ENCODE measurements around the gene ELFN2.

- TF ChIP-seq CTCF (IDR thresholded peaks at IDR 0.05) (no peak), EZH2 (IDR thresholded peaks at IDR 0.05) (no peak), EZH2phosphoT487 (IDR thresholded peaks at IDR 0.05) (no peak)
These were observed 52.7 kb downstream of the ELFN2 start for GRCh38 chr22:37374571-37374970.

All from neural progenitor cell (in vitro differentiated cells).